H9 (cell line): ENCODE measurements around the gene AHCY. TPM values are rescaled to one million over a fixed set of nuclear protein-coding genes. Genes with fewer than 3 reads are reported as not detected.

Source experiments
- DNase-seq: peaks from one replicate; pipeline ENCODE4 v3.0.0-alpha.2; 2017
- H2AFZ ChIP-seq: one replicate; pipeline ENCODE4 v1.6.1; 2013; ENCODE audit warnings: mild to moderate bottlenecking, low read length, control low read depth, moderate library complexity
- H2AK5ac ChIP-seq: 2 replicates; pipeline ENCODE4 v1.6.1; 2013; ENCODE audit warnings: low read length, control low read depth, mixed read lengths; ENCODE audit not compliant: insufficient read length
- H2BK120ac ChIP-seq: one replicate; pipeline ENCODE4 v1.6.1; 2013; ENCODE audit warnings: low read depth, mild to moderate bottlenecking, low read length, control low read depth, inconsistent platforms; ENCODE audit not compliant: poor library complexity, severe bottlenecking
- H2BK12ac ChIP-seq: 2 replicates; pipeline ENCODE4 v1.6.1; 2013; ENCODE audit warnings: low read length, control low read depth, mixed read lengths, low read depth; ENCODE audit not compliant: insufficient read length
- H2BK15ac ChIP-seq: 2 replicates; pipeline ENCODE4 v1.6.1; 2013; ENCODE audit warnings: low read depth, low read length, control low read depth
- H2BK20ac ChIP-seq: one replicate; pipeline ENCODE4 v1.6.1; 2013; ENCODE audit warnings: low read depth, mild to moderate bottlenecking, low read length, control low read depth, inconsistent platforms; ENCODE audit not compliant: poor library complexity, severe bottlenecking
- H2BK5ac ChIP-seq: 2 replicates; pipeline ENCODE4 v1.6.1; 2013; ENCODE audit warnings: low read length, control low read depth, mixed read lengths; ENCODE audit not compliant: insufficient read length
- H3K14ac ChIP-seq: 2 replicates; pipeline ENCODE4 v1.6.1; 2013; ENCODE audit warnings: low read length, control low read depth; ENCODE audit not compliant: insufficient read depth
- H3K18ac ChIP-seq: 2 replicates; pipeline ENCODE4 v1.6.1; 2013; ENCODE audit warnings: low read depth, mild to moderate bottlenecking, mixed read lengths, low read length, control low read depth; ENCODE audit not compliant: insufficient read length
- H3K23ac ChIP-seq: 2 replicates; pipeline ENCODE4 v1.6.1; 2013; ENCODE audit warnings: low read length, control low read depth, mixed read lengths, low read depth; ENCODE audit not compliant: insufficient read length
- H3K23me2 ChIP-seq: 2 replicates; pipeline ENCODE4 v1.6.1; 2013; ENCODE audit warnings: low read depth, mild to moderate bottlenecking, mixed read lengths, low read length, control low read depth; ENCODE audit not compliant: insufficient read length, poor library complexity, severe bottlenecking
- H3K27ac ChIP-seq: 2 replicates; pipeline ENCODE4 v1.5.1; 2013; ENCODE audit warnings: low read length, control low read depth, mixed read lengths, low read depth; ENCODE audit not compliant: insufficient read length
- H3K27me3 ChIP-seq: 2 replicates; pipeline ENCODE4 v1.6.1; 2013; ENCODE audit warnings: low read length, control low read depth, inconsistent platforms; ENCODE audit not compliant: insufficient read depth
- H3K4ac ChIP-seq: 2 replicates; pipeline ENCODE4 v1.6.1; 2013; ENCODE audit warnings: low read depth, mild to moderate bottlenecking, control low read depth, inconsistent platforms, low read length, moderate library complexity
- H3K4me1 ChIP-seq: 2 replicates; pipeline ENCODE4 v1.6.1; 2013; ENCODE audit warnings: low read length, control low read depth, inconsistent platforms; ENCODE audit not compliant: insufficient read depth
- H3K4me2 ChIP-seq: 2 replicates; pipeline ENCODE4 v1.6.1; 2013; ENCODE audit warnings: low read length, control low read depth, mixed read lengths; ENCODE audit not compliant: insufficient read length, insufficient read depth
- H3K56ac ChIP-seq: 2 replicates; pipeline ENCODE4 v1.6.1; 2013; ENCODE audit warnings: low read depth, mild to moderate bottlenecking, mixed read lengths, low read length, control low read depth; ENCODE audit not compliant: insufficient read length
- H3K79me1 ChIP-seq: 2 replicates; pipeline ENCODE4 v1.6.1; 2013; ENCODE audit warnings: low read depth, mild to moderate bottlenecking, moderate library complexity, low read length, control low read depth, inconsistent platforms; ENCODE audit not compliant: insufficient read depth, poor library complexity, severe bottlenecking
- H3K79me2 ChIP-seq: 2 replicates; pipeline ENCODE4 v1.6.1; 2013; ENCODE audit warnings: low read length, control low read depth, inconsistent platforms; ENCODE audit not compliant: insufficient read depth
- H3K9ac ChIP-seq: 2 replicates; pipeline ENCODE4 v1.6.1; 2013; ENCODE audit warnings: low read length, control low read depth, mixed read lengths; ENCODE audit not compliant: insufficient read length; ENCODE audit errors: extremely low read depth
- H3K9me3 ChIP-seq: one replicate; pipeline ENCODE4 v1.6.1; 2013; ENCODE audit warnings: low read depth, low read length, inconsistent platforms; ENCODE audit not compliant: control insufficient read depth
- H3T11ph ChIP-seq: one replicate; pipeline ENCODE4 v1.6.1; 2013; ENCODE audit warnings: mild to moderate bottlenecking, low read length, control low read depth, inconsistent platforms
- H4K20me1 ChIP-seq: one replicate; pipeline ENCODE4 v1.6.1; 2013; ENCODE audit not compliant: control insufficient read depth, insufficient read length, insufficient read depth
- H4K5ac ChIP-seq: 2 replicates; pipeline ENCODE4 v1.6.1; 2013; ENCODE audit warnings: low read depth, mild to moderate bottlenecking, mixed read lengths, low read length, control low read depth; ENCODE audit not compliant: insufficient read length
- H4K8ac ChIP-seq: replicated peaks from 2 replicates; pipeline ENCODE4 v1.6.1; 2013; ENCODE audit warnings: low read length, control low read depth, mixed read lengths, low read depth; ENCODE audit not compliant: insufficient read length
- H4K91ac ChIP-seq: 2 replicates; pipeline ENCODE4 v1.6.1; 2013; ENCODE audit warnings: low read depth, mild to moderate bottlenecking, moderate library complexity, mixed read lengths, low read length, control low read depth; ENCODE audit not compliant: insufficient read length
- H3K27ac Mint-ChIP-seq, 3 experiments: 2 replicates in 2 of 3; 3 replicates in 1 of 3; pipeline ENCODE4 v1.8.0; 2020 to 2021; ENCODE audit warnings: mixed read lengths in 3 of 3, mild to moderate bottlenecking in 1 of 3, moderate library complexity in 1 of 3
- H3K27me3 Mint-ChIP-seq: 2 replicates; pipeline ENCODE4 v1.8.0; 2021; ENCODE audit warnings: low read depth, mild to moderate bottlenecking, moderate library complexity, mixed read lengths
- H3K36me3 Mint-ChIP-seq, 3 experiments: 2 replicates in 2 of 3; 3 replicates in 1 of 3; pipeline ENCODE4 v1.8.0; 2020 to 2021; ENCODE audit warnings: low read depth in 3 of 3, mixed read lengths in 3 of 3; ENCODE audit not compliant: insufficient read depth in 1 of 3
- H3K4me1 Mint-ChIP-seq, 2 experiments: 2 replicates each; pipeline ENCODE4 v1.8.0; 2020; ENCODE audit warnings: mixed read lengths in 2 of 2
- H3K4me3 Mint-ChIP-seq, 2 experiments: 2 replicates in 1 of 2; 3 replicates in 1 of 2; pipeline ENCODE4 v1.8.0; 2020 to 2021; ENCODE audit warnings: mild to moderate bottlenecking in 2 of 2, mixed read lengths in 2 of 2, moderate library complexity in 1 of 2
- H3K9me3 Mint-ChIP-seq, 2 experiments: 2 replicates in 1 of 2; 3 replicates in 1 of 2; pipeline ENCODE4 v1.8.0; 2020; ENCODE audit warnings: mild to moderate bottlenecking in 2 of 2, mixed read lengths in 2 of 2, moderate library complexity in 1 of 2
- WGBS: extraction: QIAGEN DNeasy Blood & Tissue Kit; methylation state at CpG from one replicate; pipeline ENCODE4 v1.1.7; 2013; ENCODE audit warnings: missing lambda C conversion rate, low lambda C conversion rate, mixed read lengths; ENCODE audit not compliant: insufficient read length; ENCODE audit errors: extremely low coverage; 5-methylcytosine and 5-hydroxymethylcytosine counted together
- total RNA-seq: library from RNA; stranded (reverse); gene quantifications from 2 replicates; pipeline ENCODE4 v1.2.1, GENCODE V29; 2021
- TF ChIP-seq, protein P1 (sequence below): fragments of 200-600 bp; sonication (generic); conservative IDR thresholded peaks from 3 replicates; pipeline ENCODE4 v1.8.0; 2021; ENCODE audit warnings: antibody characterized with exemption, mild to moderate bottlenecking

Gene AHCY
- total RNA-seq, 1 experiment from 2014 or later = 461 TPM

DNA sequence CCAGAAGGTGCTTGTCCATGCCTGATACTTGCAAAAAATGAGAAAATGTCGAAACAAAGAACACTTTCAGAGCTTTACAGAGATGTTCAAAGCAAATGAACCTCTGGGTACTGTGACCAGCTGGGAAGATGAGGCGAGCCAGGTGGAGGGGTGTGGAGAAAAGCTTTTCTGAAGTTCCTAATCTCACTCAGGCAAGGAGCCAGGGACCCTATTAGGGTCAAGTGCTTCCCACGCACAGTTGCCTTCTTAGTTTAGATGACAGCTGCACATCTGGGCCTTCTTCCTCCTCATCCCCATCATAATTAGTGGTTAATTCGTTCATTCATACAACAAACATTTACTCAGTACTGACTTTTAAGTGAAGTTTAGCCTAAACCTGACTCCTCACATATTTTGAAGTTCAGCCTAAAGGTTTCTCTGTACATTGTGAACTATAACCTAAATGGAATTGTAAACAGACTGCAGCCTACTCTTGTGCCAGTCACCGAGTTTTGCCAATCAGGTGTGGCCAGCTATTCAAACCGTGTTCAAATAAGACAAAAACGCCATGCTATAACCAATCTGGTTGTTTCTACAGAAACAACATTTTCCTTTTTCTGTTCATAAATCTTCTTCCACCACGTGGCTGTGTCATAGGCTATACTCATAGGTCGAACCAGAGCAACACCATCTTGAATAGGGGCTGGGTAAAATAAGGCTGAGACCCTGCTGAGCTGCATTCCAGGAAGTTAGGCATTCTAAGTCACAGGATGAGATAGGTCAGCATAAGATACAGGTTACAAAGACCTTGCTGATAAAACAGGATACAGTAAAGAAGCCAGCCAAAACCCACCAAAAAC is 19.3 kb upstream of the AHCY start:
- Histone ChIP-seq H2BK12ac (no peak overlapping the region), H3T11ph (no peak overlapping the region), H2BK15ac (no peak overlapping the region), H3K79me2 (no peaks in the 10 kb centered on the region), H4K20me1 (no peaks in the 10 kb centered on the region), H3K14ac (no peak overlapping the region), H4K5ac (no peak overlapping the region), H3K23me2 (no peaks in the 10 kb centered on the region), H2BK5ac (no peak overlapping the region), H2AFZ (no peak overlapping the region), H3K79me1 (no peaks in the 10 kb centered on the region), H3K23ac (no peak overlapping the region), H3K4me2 (no peak overlapping the region), H3K18ac (no peak overlapping the region), H3K56ac (no peak overlapping the region), H3K9me3 (no peaks in the 10 kb centered on the region), H3K4ac (no peak overlapping the region), H2BK20ac (no peak overlapping the region), H4K91ac (no peak overlapping the region), H2BK120ac (no peak overlapping the region), H3K4me1 (peaks cover 10% of the 10 kb centered on the region; the same call in 1 of the 2 replicates), H2AK5ac (no peak overlapping the region), H3K27ac (no peak overlapping the region), H3K9ac (no peak overlapping the region), H3K27me3 (no peaks in the 10 kb centered on the region), H4K8ac (no peak overlapping the region)
- no peak overlapping the region for H3K27ac Mint-ChIP-seq
- no peak for DNase-seq
- H3K27me3 Mint-ChIP-seq = 0 out of 2 replicates have a peak, but pooled peaks cover 1% of the 10 kb centered on the region
- H3K36me3 Mint-ChIP-seq = no peaks in the 10 kb centered on the region
- H3K4me1 Mint-ChIP-seq = peaks cover 42 to 43% of the 10 kb centered on the region in 2 experiments
- no peak overlapping the region for H3K4me3 Mint-ChIP-seq
- no CpG with 5 or more reads among the region's 9 CpGs for WGBS
- no peaks in the 10 kb centered on the region for H3K9me3 Mint-ChIP-seq
- TF ChIP-seq, protein P1, sequence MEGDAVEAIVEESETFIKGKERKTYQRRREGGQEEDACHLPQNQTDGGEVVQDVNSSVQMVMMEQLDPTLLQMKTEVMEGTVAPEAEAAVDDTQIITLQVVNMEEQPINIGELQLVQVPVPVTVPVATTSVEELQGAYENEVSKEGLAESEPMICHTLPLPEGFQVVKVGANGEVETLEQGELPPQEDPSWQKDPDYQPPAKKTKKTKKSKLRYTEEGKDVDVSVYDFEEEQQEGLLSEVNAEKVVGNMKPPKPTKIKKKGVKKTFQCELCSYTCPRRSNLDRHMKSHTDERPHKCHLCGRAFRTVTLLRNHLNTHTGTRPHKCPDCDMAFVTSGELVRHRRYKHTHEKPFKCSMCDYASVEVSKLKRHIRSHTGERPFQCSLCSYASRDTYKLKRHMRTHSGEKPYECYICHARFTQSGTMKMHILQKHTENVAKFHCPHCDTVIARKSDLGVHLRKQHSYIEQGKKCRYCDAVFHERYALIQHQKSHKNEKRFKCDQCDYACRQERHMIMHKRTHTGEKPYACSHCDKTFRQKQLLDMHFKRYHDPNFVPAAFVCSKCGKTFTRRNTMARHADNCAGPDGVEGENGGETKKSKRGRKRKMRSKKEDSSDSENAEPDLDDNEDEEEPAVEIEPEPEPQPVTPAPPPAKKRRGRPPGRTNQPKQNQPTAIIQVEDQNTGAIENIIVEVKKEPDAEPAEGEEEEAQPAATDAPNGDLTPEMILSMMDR = no peak
